RPMI7951 (cell line): Measurements from ENCODE around the gene ANKRD11. TPM values are rescaled to one million over a fixed set of nuclear protein-coding genes. Genes with fewer than 3 reads are reported as not detected.

Experiments
- DNase-seq: peaks from one replicate; pipeline ENCODE4 v3.0.0-alpha.2; 2012; ENCODE audit warnings: low read depth
- total RNA-seq: library from RNA; depleted of rRNA; stranded (reverse); fragments of >200 nt; shearing (Covaris generic); gene quantifications from 2 replicates; pipeline ENCODE4 v1.2.3, GENCODE V29; 2014

The ANKRD11 gene
- total RNA-seq, 1 experiment from 2014 or later = 31.2 TPM

GRCh38 chr16:89285381-89285780 lies 205.0 kb downstream of the ANKRD11 start:
- DNase-seq = no peak

GRCh38 chr16:89283449-89283848 lies 206.9 kb downstream of the ANKRD11 start:
- DNase-seq = no peak

- DNase-seq = no peak
Measured at GRCh38 chr16:89282523-89282922, 207.8 kb downstream of the ANKRD11 start.

- no peak for DNase-seq
Measured at GRCh38 chr16:89281829-89282228, 208.5 kb downstream of the ANKRD11 start.

GRCh38 chr16:89281189-89281577 lies 209.2 kb downstream of the ANKRD11 start:
- no peak for DNase-seq

- DNase-seq = no peak
Measured at GRCh38 chr16:89280546-89281188, 209.7 kb downstream of the ANKRD11 start.

GRCh38 chr16:89279666-89280481 lies 210.5 kb downstream of the ANKRD11 start:
- no peak for DNase-seq

GRCh38 chr16:89278441-89279240 lies 211.7 kb downstream of the ANKRD11 start:
- no peak for DNase-seq

GRCh38 chr16:89277641-89278341 lies 212.6 kb downstream of the ANKRD11 start:
- no peak for DNase-seq

- no peak for DNase-seq
Measured at GRCh38 chr16:89277049-89277448, 213.3 kb downstream of the ANKRD11 start.

- DNase-seq = no peak
Measured at GRCh38 chr16:89275837-89276720, 214.3 kb downstream of the ANKRD11 start.

- no peak for DNase-seq
Measured at GRCh38 chr16:89275284-89275584, 215.1 kb downstream of the ANKRD11 start.

GRCh38 chr16:89274561-89275283 lies 215.6 kb downstream of the ANKRD11 start:
- DNase-seq = no peak

- DNase-seq = no peak
Measured at GRCh38 chr16:89273741-89274472, 216.5 kb downstream of the ANKRD11 start.

- DNase-seq = no peak
Measured at GRCh38 chr16:89272631-89273030, 217.7 kb downstream of the ANKRD11 start.

- no peak for DNase-seq
Measured at GRCh38 chr16:89270666-89271345, 219.6 kb downstream of the ANKRD11 start.

GRCh38 chr16:89269805-89270665 lies 220.3 kb downstream of the ANKRD11 start:
- no peak for DNase-seq
